GM12878 (cell line): Measurements from ENCODE around the gene WNT8A. TPM values are rescaled to one million over a fixed set of nuclear protein-coding genes. Genes with fewer than 3 reads are reported as not detected.

Experiments used
- ATAC-seq: fragments of 200-7000 bp; cut with Tn5 transposase; 3 replicates; pipeline ENCODE4 v1.9.1; 2020; ENCODE audit warnings: mild to moderate bottlenecking, moderate library complexity
- BruUV-seq: library from RNA; stranded (reverse); fragments of 400-500 nt; replicated peaks from 2 replicates; lab custom pipeline; 2021; lab: Mats Ljungman, UMichigan
- CTCF ChIA-PET: fragments of 300-600 bp; sonication (Branson Sonifier 250); formaldehyde crosslinking; extraction: SDS; loops from one replicate; lab custom pipeline; 2021; ENCODE audit warnings: inconsistent platforms; lab: Yijun Ruan, JAX
- POLR2A ChIA-PET: fragments of 350-600 bp; formaldehyde crosslinking; extraction: SDS; loops from one replicate; lab custom pipeline; 2021; ENCODE audit warnings: inconsistent platforms; lab: Charles Lee
- RAD21 ChIA-PET: fragments of 300-600 bp; sonication (Branson Sonifier 250); formaldehyde crosslinking; loops from one replicate; lab custom pipeline; 2023; ENCODE audit warnings: antibody characterized with exemption; ENCODE audit not compliant: unreplicated experiment; lab: Charles Lee
- SMC1A ChIA-PET: fragments of 300-600 bp; sonication (Branson Sonifier 250); formaldehyde crosslinking; loops from one replicate; lab custom pipeline; 2023; ENCODE audit not compliant: unreplicated experiment, uncharacterized antibody; lab: Charles Lee
- DNase-seq: peaks from one replicate; pipeline ENCODE4 v3.0.0-alpha.2; 2011; ENCODE audit warnings: low read depth, low spot score
- FAIRE-seq: peaks from 3 replicates; lab custom pipeline; 2011; peaks lifted over from hg19 to GRCh38; lab: Jason Lieb, UNC
- H2AFZ ChIP-seq: 2 replicates; pipeline ENCODE4 v1.6.0; 2011; ENCODE audit warnings: low read depth, low read length, control low read depth; ENCODE audit not compliant: control insufficient read depth
- H3K27ac ChIP-seq: 2 replicates; pipeline ENCODE4 v1.5.1; 2011; ENCODE audit warnings: control low read depth; ENCODE audit not compliant: control insufficient read depth, insufficient read depth
- H3K27me3 ChIP-seq, 2 experiments: replicated peaks in 1 of 2; 2 replicates each; pipeline versions ENCODE4 v1.6.0 to v1.6.1; 2011; ENCODE audit warnings: low read length in 1 of 2; ENCODE audit not compliant: control insufficient read depth in 2 of 2, insufficient read depth in 2 of 2
- H3K36me3 ChIP-seq, 2 experiments: 2 replicates each; pipeline ENCODE4 v1.5.1; 2011; ENCODE audit warnings: low read length in 1 of 2; ENCODE audit not compliant: control insufficient read depth in 2 of 2, insufficient read depth in 2 of 2
- H3K4me1 ChIP-seq: 2 replicates; pipeline ENCODE4 v1.6.1; 2011; ENCODE audit warnings: mild to moderate bottlenecking, low read length, moderate library complexity, mixed read lengths; ENCODE audit not compliant: control insufficient read depth, insufficient read depth
- H3K4me2 ChIP-seq: 2 replicates; pipeline ENCODE4 v1.6.0; 2011; ENCODE audit warnings: control low read depth; ENCODE audit not compliant: control insufficient read depth, insufficient read depth
- H3K4me3 ChIP-seq: fragments of 200-600 bp; sonication (generic); 2 replicates; pipeline ENCODE4 v1.5.1; 2016
- H3K79me2 ChIP-seq: 2 replicates; pipeline ENCODE4 v1.6.0; 2011; ENCODE audit warnings: low read length; ENCODE audit not compliant: control insufficient read depth, insufficient read depth
- H3K9ac ChIP-seq: 2 replicates; pipeline ENCODE4 v1.8.0; 2011; ENCODE audit warnings: low read length, control low read depth, mixed read lengths; ENCODE audit not compliant: control insufficient read depth, insufficient read depth
- H3K9me3 ChIP-seq: replicated peaks from 3 replicates; pipeline ENCODE4 v1.5.1; 2011; ENCODE audit warnings: mild to moderate bottlenecking, low read length; ENCODE audit not compliant: control insufficient read depth, insufficient read depth
- H4K20me1 ChIP-seq: 2 replicates; pipeline ENCODE4 v1.6.0; 2011; ENCODE audit not compliant: control insufficient read depth, insufficient read depth
- ATF2 ChIP-seq: IDR thresholded peaks from 2 replicates; pipeline ENCODE4 v1.6.1; 2012; ENCODE audit warnings: low read length, inconsistent platforms
- CEBPZ ChIP-seq: fragments of 150-350 bp; IDR thresholded peaks from 2 replicates; pipeline ENCODE4 v1.6.1; 2016; ENCODE audit warnings: low read depth, low read length
- CUX1 ChIP-seq: IDR thresholded peaks from 2 replicates; pipeline ENCODE4 v1.6.1; 2012; ENCODE audit warnings: improper control_type of control experiment, low read depth, low read length; ENCODE audit not compliant: insufficient replicate concordance
- REST ChIP-seq: IDR thresholded peaks from 2 replicates; pipeline ENCODE4 v1.6.1; 2012; ENCODE audit warnings: mild to moderate bottlenecking, low read depth, low read length
- WRNIP1 ChIP-seq: IDR thresholded peaks from 2 replicates; pipeline ENCODE4 v1.6.1; 2011; ENCODE audit warnings: low read depth, low read length, improper control_type of control experiment, borderline replicate concordance
- WGBS: methylation state at CpG from one replicate; pipeline ENCODE4 v1.1.6; 2016; ENCODE audit warnings: low lambda C conversion rate; ENCODE audit not compliant: insufficient replicate concordance, insufficient coverage; ENCODE audit errors: missing lambda C conversion rate; 5-methylcytosine and 5-hydroxymethylcytosine counted together
- in situ Hi-C: fragments of 300-500 bp; cut with MboI; formaldehyde crosslinking; loops from 9 replicates; pipeline ENCODE4 v1.14.3; 2018; ENCODE audit warnings: mixed read lengths
- intact Hi-C: fragments of 100-400 bp; cut with micrococcal nuclease; formaldehyde crosslinking; loops from one replicate; pipeline ENCODE4 v1.14.2; 2022; ENCODE audit not compliant: unreplicated experiment
- polyA plus RNA-seq, 11 experiments: library from polyadenylated mRNA; depleted of rRNA in 4 of 11; unstranded in 6 of 11; stranded (reverse) in 5 of 11; fragments of >200 nt; fragmentation: Nextera tagmentation in 4 of 11; fragmentation: Illumina TruSeq in 1 of 11; extraction: Ambion mirVana in 4 of 11; extraction: Trizol in 1 of 11; gene quantifications; 1 replicate in 1 of 11; 2 replicates in 10 of 11; pipeline versions ENCODE4 v1.2.1 to v1.2.3, GENCODE V29; 2011 to 2016; ENCODE audit warnings: inconsistent platforms in 2 of 11, missing spikeins in 2 of 11, low read depth in 1 of 11
- total RNA-seq, 4 experiments: library from RNA; depleted of rRNA in 3 of 4; stranded (reverse); fragments of >200 nt in 3 of 4; fragmentation: Illumina TruSeq in 1 of 4; extraction: Trizol in 1 of 4; gene quantifications; 2 replicates each; pipeline versions ENCODE4 v1.2.1 to v1.2.3, GENCODE V29; 2013 to 2021

Gene WNT8A
- total and polyA plus RNA-seq, 10 of the 15 experiments (the other 5 are each of a cell fraction or from before 2014, with no cell fraction given) = not detected

- H3K9me3 ChIP-seq = no peaks in the 10 kb centered on the region
- TF ChIP-seq REST = no peak
- TF ChIP-seq CUX1 = no peak
- no peak for TF ChIP-seq WRNIP1
- no peak for TF ChIP-seq ATF2
- no peak for TF ChIP-seq CEBPZ
- ChIA-PET SMC1A (interaction anchor here (0.7 to 1.3 kb wide), 2 partner anchors 9 to 58 kb away, joined by 3 to 5 read pairs; no protein-coding TSS in a partner anchor), POLR2A (no interaction called here), CTCF (interaction anchor here (0.6 to 1.9 kb wide), 3 partner anchors 63 to 989 kb away, joined by 3 to 8 read pairs (median 8); no protein-coding TSS in a partner anchor), RAD21 (interaction anchor here (1.2 to 1.4 kb wide), 2 partner anchors 63 to 361 kb away, joined by 3 to 4 read pairs; no protein-coding TSS in a partner anchor)
- H3K27me3 ChIP-seq = no peaks in the 10 kb centered on the region
- H3K4me3 ChIP-seq = no peak overlapping the region
- ATAC-seq = no peak
- no peak for FAIRE-seq
- H4K20me1 ChIP-seq = no peaks in the 10 kb centered on the region
- H3K27ac ChIP-seq = no peak overlapping the region
- DNase-seq = no peak
- no peaks in the 10 kb centered on the region for H3K36me3 ChIP-seq
- H3K4me2 ChIP-seq = no peak overlapping the region
- in situ Hi-C loops = no loop called here
- 50% methylated on average over 4 of the region's 4 CpGs for WGBS
- H3K9ac ChIP-seq = no peak overlapping the region
- no peaks in the 10 kb centered on the region for H3K79me2 ChIP-seq
- intact Hi-C loops = no loop called here
- no peak overlapping the region for H2AFZ ChIP-seq
- no TSS peak for BruUV-seq
- H3K4me1 ChIP-seq = no peaks in the 10 kb centered on the region
Observed at GRCh38 chr5:138140268-138140667, 56.4 kb downstream of the WNT8A start.
